Endothelial cell of umbilical vein (primary cell): ENCODE results near the gene CMIP. TPM values are rescaled to one million over a fixed set of nuclear protein-coding genes. Genes with fewer than 3 reads are reported as not detected.

Experiments used
- BruUV-seq: library from RNA; stranded (reverse); fragments of 400-500 nt; replicated peaks from 2 replicates; lab custom pipeline; 2021; lab: Mats Ljungman, UMichigan
- CTCF ChIA-PET: fragments of 300-600, 350-600 bp; sonication (Branson Sonifier 250); formaldehyde crosslinking; loops from one replicate; lab custom pipeline; 2021; ENCODE audit warnings: antibody characterized with exemption, inconsistent platforms; lab: Charles Lee
- POLR2A ChIA-PET: fragments of 300-600, 350-600 bp; sonication (Branson Sonifier 250); formaldehyde crosslinking; loops from one replicate; lab custom pipeline; 2021; ENCODE audit warnings: antibody characterized with exemption, inconsistent platforms; lab: Charles Lee
- DNase-seq: peaks from one replicate; pipeline ENCODE4 v3.0.0-alpha.2; 2011; ENCODE audit warnings: low read depth, low spot score
- FAIRE-seq: peaks from 2 replicates; lab custom pipeline; 2011; peaks lifted over from hg19 to GRCh38; lab: Jason Lieb, UNC
- H2AFZ ChIP-seq: 2 replicates; pipeline ENCODE4 v1.6.0; 2012; ENCODE audit warnings: low read depth, low read length, control low read depth, inconsistent platforms
- H3K27ac ChIP-seq: 2 replicates; pipeline ENCODE4 v1.5.1; 2011; ENCODE audit warnings: low read depth, mild to moderate bottlenecking, control low read depth, low read length, moderate library complexity; ENCODE audit not compliant: insufficient read depth
- H3K27me3 ChIP-seq, 2 experiments: 2 replicates each; pipeline versions ENCODE4 v1.6.0 to v1.6.1; 2011; ENCODE audit warnings: low read length in 2 of 2, mixed read lengths in 1 of 2; ENCODE audit not compliant: control insufficient read depth in 2 of 2, insufficient read depth in 2 of 2
- H3K36me3 ChIP-seq, 2 experiments: 2 replicates in 1 of 2; 3 replicates in 1 of 2; pipeline ENCODE4 v1.5.1; 2011; ENCODE audit warnings: low read length in 2 of 2, mild to moderate bottlenecking in 1 of 2, moderate library complexity in 1 of 2; ENCODE audit not compliant: control insufficient read depth in 2 of 2, insufficient read depth in 2 of 2; ENCODE audit errors: extremely low read depth in 1 of 2
- H3K4me1 ChIP-seq: 3 replicates; pipeline ENCODE4 v1.5.1; 2011; ENCODE audit warnings: mild to moderate bottlenecking, low read length; ENCODE audit not compliant: control insufficient read depth, insufficient read depth; ENCODE audit errors: extremely low read depth
- H3K4me2 ChIP-seq: 2 replicates; pipeline ENCODE4 v1.6.1; 2011; ENCODE audit warnings: low read length, control low read depth, mixed read lengths; ENCODE audit not compliant: insufficient read depth
- H3K4me3 ChIP-seq, 3 experiments: fragments of 200-600 bp in 1 of 3; sonication (generic), shearing (Covaris generic) in 1 of 3; replicated peaks in 1 of 3; 2 replicates each; pipeline ENCODE4 v1.5.1; 2011 to 2016; ENCODE audit warnings: control low read depth in 3 of 3, low read length in 3 of 3, mild to moderate bottlenecking in 2 of 3, inconsistent platforms in 1 of 3, low read depth in 1 of 3, moderate library complexity in 1 of 3; ENCODE audit not compliant: insufficient read depth in 1 of 3
- H3K79me2 ChIP-seq: 2 replicates; pipeline ENCODE4 v1.6.0; 2012; ENCODE audit warnings: low read length, inconsistent platforms; ENCODE audit not compliant: control insufficient read depth, insufficient read depth
- H3K9ac ChIP-seq: replicated peaks from 2 replicates; pipeline ENCODE3; 2011; ENCODE audit warnings: low read length, control low read depth; ENCODE audit not compliant: insufficient read depth; ENCODE audit errors: extremely low read depth
- H3K9me1 ChIP-seq: replicated peaks from 3 replicates; pipeline ENCODE4 v1.6.0; 2011; ENCODE audit warnings: mild to moderate bottlenecking, low read length; ENCODE audit not compliant: control insufficient read depth, insufficient read depth; ENCODE audit errors: extremely low read depth
- H3K9me3 ChIP-seq: replicated peaks from 2 replicates; pipeline ENCODE4 v1.5.1; 2012; ENCODE audit warnings: low read length, inconsistent platforms; ENCODE audit not compliant: control insufficient read depth, insufficient read depth
- H4K20me1 ChIP-seq: replicated peaks from 2 replicates; pipeline ENCODE3; 2011; ENCODE audit warnings: mild to moderate bottlenecking, low read length; ENCODE audit not compliant: control insufficient read depth, insufficient read depth; ENCODE audit errors: extremely low read depth
- EZH2 ChIP-seq: IDR thresholded peaks from 2 replicates; pipeline ENCODE4 v1.6.1; 2012; ENCODE audit warnings: borderline replicate concordance, low read depth, mild to moderate bottlenecking, moderate library complexity, low read length, inconsistent platforms; ENCODE audit not compliant: severe bottlenecking
- FOS ChIP-seq: IDR thresholded peaks from 2 replicates; pipeline ENCODE4 v1.6.1; 2011; ENCODE audit warnings: mild to moderate bottlenecking, low read length, moderate library complexity, borderline replicate concordance; ENCODE audit not compliant: insufficient read depth
- GATA2 ChIP-seq: IDR thresholded peaks from 2 replicates; pipeline ENCODE4 v1.7.0; 2011; ENCODE audit warnings: low read depth, mild to moderate bottlenecking, moderate library complexity, mixed read lengths, low read length; ENCODE audit not compliant: insufficient read length, insufficient read depth
- JUN ChIP-seq: IDR thresholded peaks from 2 replicates; pipeline ENCODE4 v1.6.1; 2011; ENCODE audit warnings: borderline replicate concordance, low read depth; ENCODE audit not compliant: insufficient read length, insufficient read depth
- MYC ChIP-seq: IDR thresholded peaks from one replicate; pipeline ENCODE4 v1.6.1; 2011; ENCODE audit warnings: mild to moderate bottlenecking, low read depth, low read length
- POLR2A ChIP-seq: IDR thresholded peaks from 2 replicates; pipeline ENCODE4 v1.6.1; 2012; ENCODE audit warnings: low read depth, mild to moderate bottlenecking, control low read depth, low read length
- POLR2AphosphoS5 ChIP-seq: IDR thresholded peaks from 2 replicates; pipeline ENCODE4 v1.6.1; 2012; ENCODE audit warnings: low read depth, mild to moderate bottlenecking, control low read depth, low read length, moderate library complexity; ENCODE audit not compliant: insufficient read depth
- dilution Hi-C: fragments of 300-500 bp; cut with MboI; formaldehyde crosslinking; loops from one replicate; pipeline ENCODE4 v1.15.0; 2019; ENCODE audit warnings: low sequenced_read_pairs; ENCODE audit not compliant: extremely low pct_ligation_motif_present
- intact Hi-C: fragments of 100-400 bp; cut with micrococcal nuclease; formaldehyde crosslinking; loops from one replicate; pipeline ENCODE4 v1.10.0; 2022
- polyA plus RNA-seq, 4 experiments: library from polyadenylated mRNA; depleted of rRNA in 3 of 4; stranded (reverse) in 3 of 4; unstranded in 1 of 4; fragments of >200 nt; gene quantifications; 2 replicates each; pipeline versions ENCODE4 v1.2.1 to v1.2.3, GENCODE V29; 2011 to 2012; ENCODE audit warnings: missing spikeins in 1 of 4
- total RNA-seq: library from RNA; stranded (reverse); gene quantifications from 2 replicates; pipeline ENCODE4 v1.2.3, GENCODE V29; 2021
- TF ChIP-seq, protein P1 (sequence below), 2 donors: IDR thresholded peaks; 1 replicate in 1 of 2; 2 replicates in 1 of 2; pipeline ENCODE4 v1.5.1; 2011; ENCODE audit warnings: low read length in 2 of 2, mild to moderate bottlenecking in 2 of 2, moderate library complexity in 2 of 2, control low read depth in 1 of 2, inconsistent platforms in 1 of 2, low read depth in 1 of 2; ENCODE audit not compliant: insufficient read depth in 1 of 2; ENCODE audit errors: extremely low read depth in 1 of 2
- TF ChIP-seq, protein P2 (sequence below): IDR thresholded peaks from 2 replicates; pipeline ENCODE4 v1.6.1; 2011; ENCODE audit not compliant: insufficient read depth, insufficient read length

Gene CMIP
- total and polyA plus RNA-seq, 2 donors (not counting 3 experiments of a cell fraction or from before 2014, with no cell fraction given): 29.0 to 101 TPM

DNA sequence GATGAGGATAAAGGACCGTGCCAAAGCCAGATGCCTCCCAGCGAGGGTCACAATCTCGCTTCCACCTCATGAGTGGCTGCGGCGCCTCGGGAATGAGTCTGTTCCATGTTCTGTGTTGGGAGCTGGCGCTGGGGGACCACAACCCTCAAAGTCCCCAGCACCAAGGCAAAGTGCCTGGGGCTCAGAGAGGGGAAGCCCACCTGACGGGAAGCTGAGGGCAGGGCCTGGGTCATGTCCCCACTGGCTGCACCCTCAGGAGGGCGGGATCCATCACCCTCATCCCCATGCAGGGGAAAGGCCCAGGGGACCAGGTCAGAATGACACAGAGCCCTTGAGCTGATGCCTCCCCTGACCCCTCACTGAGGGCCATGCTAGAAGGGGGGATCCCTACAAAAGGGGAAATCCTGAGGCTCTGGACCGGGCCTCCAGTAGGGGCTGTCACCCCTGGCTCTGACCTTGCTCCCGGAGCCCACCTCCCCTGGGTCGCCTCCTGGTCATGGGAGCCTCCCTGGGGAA is 183.2 kb downstream of the CMIP start:
- no TSS peak for BruUV-seq
- Histone ChIP-seq H2AFZ (no peak overlapping the region), H3K27me3 (no peaks in the 10 kb centered on the region), H3K79me2 (peaks cover 9% of the 10 kb centered on the region), H3K9ac (no peak overlapping the region), H3K9me3 (no peaks in the 10 kb centered on the region), H3K27ac (no peak overlapping the region), H3K9me1 (no peaks in the 10 kb centered on the region), H4K20me1 (no peaks in the 10 kb centered on the region), H3K36me3 (peaks cover 0 to 11% of the 10 kb centered on the region in 2 experiments), H3K4me1 (peaks cover 36% of the 10 kb centered on the region), H3K4me2 (no peak overlapping the region), H3K4me3 (no peak overlapping the region)
- FAIRE-seq (no peak), DNase-seq (no peak)
- intact Hi-C loops (loop anchor here (10.0 kb wide), 1 partner anchor 247 kb away; no protein-coding TSS in a partner anchor), dilution Hi-C loops (no loop called here)
- no peak for TF ChIP-seq GATA2
- no peak for TF ChIP-seq FOS
- POLR2A ChIA-PET: no interaction called here
- CTCF ChIA-PET: no interaction called here

DNA sequence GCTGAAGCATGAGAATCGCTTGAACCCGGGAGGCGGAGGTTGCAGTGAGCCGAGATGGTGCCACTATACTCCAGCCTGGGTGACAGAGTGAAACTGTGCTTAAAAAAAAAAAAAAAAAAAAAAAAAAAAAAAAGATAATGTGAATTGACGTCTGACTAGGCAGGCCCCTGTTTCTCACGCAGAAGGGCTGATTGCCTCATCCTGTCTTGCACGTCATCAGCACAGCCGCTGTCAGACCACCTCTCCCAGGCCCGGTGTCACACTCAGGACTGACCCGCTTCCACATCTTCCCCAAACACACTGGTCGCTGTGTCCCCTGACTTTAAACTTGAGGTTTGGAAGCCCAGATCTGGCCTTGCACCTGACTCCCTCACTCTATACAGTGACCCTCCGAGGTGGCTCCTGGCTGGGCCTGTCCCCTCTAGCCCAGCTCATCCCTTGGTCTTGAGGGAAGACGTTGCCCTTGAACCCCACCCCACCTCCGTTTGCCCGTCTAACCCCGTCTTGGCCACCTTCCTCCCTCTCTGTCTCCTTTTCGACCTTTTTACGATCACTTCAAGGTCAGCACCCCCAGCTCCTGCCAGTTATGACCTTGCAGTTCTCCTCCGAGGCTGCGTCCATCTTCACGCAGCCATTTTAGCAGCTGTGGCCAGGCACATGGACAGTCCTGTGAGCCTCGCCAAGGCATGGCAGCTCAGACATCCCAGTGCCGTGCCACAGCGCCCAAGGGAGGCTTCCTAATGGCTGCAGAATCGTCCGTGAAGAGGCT is 184.6 kb downstream of the CMIP start:
- Histone ChIP-seq H4K20me1 (no peaks in the 10 kb centered on the region), H3K27ac (no peak overlapping the region), H3K9ac (no peak overlapping the region), H3K9me3 (no peaks in the 10 kb centered on the region), H3K9me1 (no peaks in the 10 kb centered on the region), H3K4me2 (no peak overlapping the region), H3K4me1 (peaks cover 47% of the 10 kb centered on the region), H3K4me3 (no peak overlapping the region), H2AFZ (no peak overlapping the region), H3K79me2 (peaks cover 11% of the 10 kb centered on the region), H3K36me3 (peaks cover 0 to 11% of the 10 kb centered on the region in 2 experiments), H3K27me3 (no peaks in the 10 kb centered on the region)
- intact Hi-C loops (loop anchor here (10.0 kb wide), 1 partner anchor 246 kb away; no protein-coding TSS in a partner anchor), dilution Hi-C loops (no loop called here)
- TF ChIP-seq POLR2A: no peak
- no peak for TF ChIP-seq GATA2
- TF ChIP-seq, protein P1, sequence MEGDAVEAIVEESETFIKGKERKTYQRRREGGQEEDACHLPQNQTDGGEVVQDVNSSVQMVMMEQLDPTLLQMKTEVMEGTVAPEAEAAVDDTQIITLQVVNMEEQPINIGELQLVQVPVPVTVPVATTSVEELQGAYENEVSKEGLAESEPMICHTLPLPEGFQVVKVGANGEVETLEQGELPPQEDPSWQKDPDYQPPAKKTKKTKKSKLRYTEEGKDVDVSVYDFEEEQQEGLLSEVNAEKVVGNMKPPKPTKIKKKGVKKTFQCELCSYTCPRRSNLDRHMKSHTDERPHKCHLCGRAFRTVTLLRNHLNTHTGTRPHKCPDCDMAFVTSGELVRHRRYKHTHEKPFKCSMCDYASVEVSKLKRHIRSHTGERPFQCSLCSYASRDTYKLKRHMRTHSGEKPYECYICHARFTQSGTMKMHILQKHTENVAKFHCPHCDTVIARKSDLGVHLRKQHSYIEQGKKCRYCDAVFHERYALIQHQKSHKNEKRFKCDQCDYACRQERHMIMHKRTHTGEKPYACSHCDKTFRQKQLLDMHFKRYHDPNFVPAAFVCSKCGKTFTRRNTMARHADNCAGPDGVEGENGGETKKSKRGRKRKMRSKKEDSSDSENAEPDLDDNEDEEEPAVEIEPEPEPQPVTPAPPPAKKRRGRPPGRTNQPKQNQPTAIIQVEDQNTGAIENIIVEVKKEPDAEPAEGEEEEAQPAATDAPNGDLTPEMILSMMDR (IDR thresholded peaks at IDR 0.05; ENCODE audit: extremely low read depth in 1 of 2, insufficient read depth in 1 of 2, low read depth in 1 of 2, low read length in 2 of 2): no peak
- no peak for TF ChIP-seq JUN
- TF ChIP-seq MYC: no peak
- TF ChIP-seq POLR2AphosphoS5: no peak
- TF ChIP-seq, protein P2, sequence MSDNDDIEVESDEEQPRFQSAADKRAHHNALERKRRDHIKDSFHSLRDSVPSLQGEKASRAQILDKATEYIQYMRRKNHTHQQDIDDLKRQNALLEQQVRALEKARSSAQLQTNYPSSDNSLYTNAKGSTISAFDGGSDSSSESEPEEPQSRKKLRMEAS: no peak
- no peak for TF ChIP-seq EZH2
- no peak for TF ChIP-seq FOS
- no TSS peak for BruUV-seq
- FAIRE-seq (no peak), DNase-seq (no peak)
- POLR2A ChIA-PET: interaction anchor here (0.7 kb wide), 1 partner anchor 225 kb away, joined by 6 read pairs; no protein-coding TSS in a partner anchor
- CTCF ChIA-PET: interaction anchor here (1.5 kb wide), 1 partner anchor 29 kb away, joined by 3 read pairs; no protein-coding TSS in a partner anchor
